A549 (cell line): Measurements from ENCODE around the gene FRMD8. TPM values are rescaled to one million over a fixed set of nuclear protein-coding genes. Genes with fewer than 3 reads are reported as not detected.

Experiments
- ATAC-seq, 2 experiments: fragments of 200-7000 bp in 1 of 2; fragments of >200 bp in 1 of 2; cut with Nextera tagmentation in 1 of 2; cut with Tn5 transposase in 1 of 2; 3 replicates each; pipeline versions ENCODE4 v1.8.0 to v1.9.1; 2018 to 2020; ENCODE audit warnings: mild to moderate bottlenecking in 1 of 2, moderate library complexity in 1 of 2
- CTCF ChIA-PET: fragments of 300-600 bp; sonication (Branson Sonifier 250); formaldehyde crosslinking; extraction: SDS; loops from one replicate; lab custom pipeline; 2021; ENCODE audit warnings: antibody characterized with exemption, inconsistent platforms; lab: Yijun Ruan, JAX
- POLR2A ChIA-PET: fragments of 350-600 bp; formaldehyde crosslinking; extraction: SDS; loops from one replicate; lab custom pipeline; 2021; ENCODE audit warnings: antibody characterized with exemption, inconsistent platforms; lab: Yijun Ruan, JAX
- DNase-seq, 2 experiments: peaks; one replicate each; pipeline versions ENCODE4 v3.0.0 to v3.0.0-alpha.2; 2011 to 2016; ENCODE audit warnings: low read depth in 1 of 2, low spot score in 1 of 2
- FAIRE-seq: peaks from 2 replicates; lab custom pipeline; 2011; peaks lifted over from hg19 to GRCh38; lab: Jason Lieb, UNC
- H3K27ac ChIP-seq, 2 experiments: fragments of >200 bp; sonication (Bioruptor Twin); formaldehyde crosslinking; 3 replicates each; pipeline ENCODE4 v1.5.1; 2016 to 2017
- H3K4me1 ChIP-seq: fragments of >200 bp; sonication (Bioruptor Twin); formaldehyde crosslinking; 3 replicates; pipeline ENCODE4 v1.6.1; 2016
- H3K4me2 ChIP-seq: fragments of >200 bp; sonication (Bioruptor Twin); formaldehyde crosslinking; 3 replicates; pipeline ENCODE4 v1.6.1; 2016
- H3K4me3 ChIP-seq: fragments of >200 bp; sonication (Bioruptor Twin); formaldehyde crosslinking; 3 replicates; pipeline ENCODE4 v1.5.1; 2016
- H3K9me3 ChIP-seq: fragments of >200 bp; sonication (Bioruptor Twin); formaldehyde crosslinking; 3 replicates; pipeline ENCODE4 v1.6.1; 2016
- BCL3 ChIP-seq: fragments of >200 bp; sonication (Bioruptor Twin); formaldehyde crosslinking; IDR thresholded peaks from 3 replicates; pipeline ENCODE4 v1.6.1; 2016
- BHLHE40 ChIP-seq: IDR thresholded peaks from 2 replicates; pipeline ENCODE4 v1.6.1; 2012; ENCODE audit warnings: low read depth, low read length, inconsistent platforms
- EHF ChIP-seq: fragments of 250-450 bp; sonication (Bioruptor Pico); IDR thresholded peaks from 2 replicates; pipeline ENCODE4 v1.5.0; 2020; ENCODE audit warnings: mild to moderate bottlenecking
- EHMT2 ChIP-seq: fragments of 200-600 bp; sonication (generic); IDR thresholded peaks from 2 replicates; pipeline ENCODE4 v1.6.1; 2016; ENCODE audit warnings: antibody characterized with exemption, low read depth, mild to moderate bottlenecking, moderate library complexity
- FOSL2 ChIP-seq, 2 experiments: fragments of 450-650 bp in 1 of 2; fragments of >200 bp in 1 of 2; sonication (Bioruptor Twin) in 1 of 2; formaldehyde crosslinking; IDR thresholded peaks; 2 replicates each; pipeline versions ENCODE4 v1.5.0 to v1.6.1; 2016 to 2020; ENCODE audit warnings: mild to moderate bottlenecking in 1 of 2, moderate library complexity in 1 of 2
- GATA3 ChIP-seq: IDR thresholded peaks from 2 replicates; pipeline ENCODE4 v1.6.1; 2012; ENCODE audit warnings: borderline replicate concordance
- HDAC2 ChIP-seq: fragments of 200-600 bp; sonication (generic); IDR thresholded peaks from 2 replicates; pipeline ENCODE4 v1.6.1; 2016
- MAFK ChIP-seq: fragments of 450-650 bp; IDR thresholded peaks from 2 replicates; pipeline ENCODE4 v1.6.1; 2014; ENCODE audit not compliant: partially characterized antibody
- NR3C1 ChIP-seq: fragments of >200 bp; sonication (Bioruptor Twin); formaldehyde crosslinking; IDR thresholded peaks from 3 replicates; pipeline ENCODE4 v1.6.1; 2017
- RAD21 ChIP-seq, 2 experiments: fragments of >200 bp in 1 of 2; sonication (Bioruptor Twin) in 1 of 2; formaldehyde crosslinking in 1 of 2; IDR thresholded peaks in 1 of 2; conservative IDR thresholded peaks in 1 of 2; 2 replicates in 1 of 2; 3 replicates in 1 of 2; pipeline ENCODE4 v1.6.1; 2012 to 2018; ENCODE audit warnings: inconsistent platforms in 1 of 2
- RCOR1 ChIP-seq: fragments of 150-350 bp; IDR thresholded peaks from 2 replicates; pipeline ENCODE4 v1.6.1; 2014; ENCODE audit warnings: antibody characterized with exemption, low read length, low read depth
- SREBF2 ChIP-seq: fragments of 450-650 bp; IDR thresholded peaks from 2 replicates; pipeline ENCODE4 v1.6.1; 2014; ENCODE audit warnings: mild to moderate bottlenecking, moderate library complexity
- ZSCAN20 ChIP-seq: fragments of 250-450 bp; sonication (Bioruptor Pico); IDR thresholded peaks from 2 replicates; pipeline ENCODE4 v1.8.0; 2022; ENCODE audit warnings: mild to moderate bottlenecking, moderate library complexity
- WGBS: methylation state at CpG from one replicate; pipeline ENCODE4 v1.1.6; 2017; ENCODE audit errors: missing lambda C conversion rate; 5-methylcytosine and 5-hydroxymethylcytosine counted together
- polyA plus RNA-seq, 4 experiments: library from polyadenylated mRNA; depleted of rRNA in 3 of 4; stranded (reverse); fragments of >200 nt; fragmentation: RNase III in 1 of 4; extraction: RNeasy Plus Mini Kit Qiagen cat#74134 plus additional on column Dnase treatment in 1 of 4; gene quantifications; 2 replicates in 3 of 4; 3 replicates in 1 of 4; pipeline ENCODE4 v1.2.3, GENCODE V29; 2011 to 2017
- TF ChIP-seq, protein P1 (sequence below): fragments of 250-450 bp; sonication (Bioruptor Pico); IDR thresholded peaks from 2 replicates; pipeline ENCODE4 v1.5.0; 2021; ENCODE audit warnings: mild to moderate bottlenecking, moderate library complexity, borderline replicate concordance
- TF ChIP-seq, protein P2 (sequence below): fragments of 200-600 bp; sonication (generic); IDR thresholded peaks from 2 replicates; pipeline ENCODE4 v1.6.1; 2016; ENCODE audit warnings: antibody characterized with exemption, mild to moderate bottlenecking, moderate library complexity

Gene FRMD8
- polyA plus RNA-seq, 2 of the 4 experiments (the other 2 are of a cell fraction) = 12.9 to 20.0 TPM

- TF ChIP-seq, protein P1, sequence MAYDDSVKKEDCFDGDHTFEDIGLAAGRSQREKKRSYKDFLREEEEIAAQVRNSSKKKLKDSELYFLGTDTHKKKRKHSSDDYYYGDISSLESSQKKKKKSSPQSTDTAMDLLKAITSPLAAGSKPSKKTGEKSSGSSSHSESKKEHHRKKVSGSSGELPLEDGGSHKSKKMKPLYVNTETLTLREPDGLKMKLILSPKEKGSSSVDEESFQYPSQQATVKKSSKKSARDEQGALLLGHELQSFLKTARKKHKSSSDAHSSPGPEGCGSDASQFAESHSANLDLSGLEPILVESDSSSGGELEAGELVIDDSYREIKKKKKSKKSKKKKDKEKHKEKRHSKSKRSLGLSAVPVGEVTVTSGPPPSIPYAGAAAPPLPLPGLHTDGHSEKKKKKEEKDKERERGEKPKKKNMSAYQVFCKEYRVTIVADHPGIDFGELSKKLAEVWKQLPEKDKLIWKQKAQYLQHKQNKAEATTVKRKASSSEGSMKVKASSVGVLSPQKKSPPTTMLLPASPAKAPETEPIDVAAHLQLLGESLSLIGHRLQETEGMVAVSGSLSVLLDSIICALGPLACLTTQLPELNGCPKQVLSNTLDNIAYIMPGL (CRISPR knock-in tag) = no peak
- TF ChIP-seq BCL3 = no peak
- no peak for TF ChIP-seq FOSL2 (IDR thresholded peaks at IDR 0.05)
- no peak for TF ChIP-seq FOSL2 (CRISPR knock-in tag; IDR thresholded peaks at IDR 0.05)
- TF ChIP-seq GATA3 = no peak
Observed at GRCh38 chr11:65395961-65396530, 9.6 kb downstream of the FRMD8 start (continued).

DNA sequence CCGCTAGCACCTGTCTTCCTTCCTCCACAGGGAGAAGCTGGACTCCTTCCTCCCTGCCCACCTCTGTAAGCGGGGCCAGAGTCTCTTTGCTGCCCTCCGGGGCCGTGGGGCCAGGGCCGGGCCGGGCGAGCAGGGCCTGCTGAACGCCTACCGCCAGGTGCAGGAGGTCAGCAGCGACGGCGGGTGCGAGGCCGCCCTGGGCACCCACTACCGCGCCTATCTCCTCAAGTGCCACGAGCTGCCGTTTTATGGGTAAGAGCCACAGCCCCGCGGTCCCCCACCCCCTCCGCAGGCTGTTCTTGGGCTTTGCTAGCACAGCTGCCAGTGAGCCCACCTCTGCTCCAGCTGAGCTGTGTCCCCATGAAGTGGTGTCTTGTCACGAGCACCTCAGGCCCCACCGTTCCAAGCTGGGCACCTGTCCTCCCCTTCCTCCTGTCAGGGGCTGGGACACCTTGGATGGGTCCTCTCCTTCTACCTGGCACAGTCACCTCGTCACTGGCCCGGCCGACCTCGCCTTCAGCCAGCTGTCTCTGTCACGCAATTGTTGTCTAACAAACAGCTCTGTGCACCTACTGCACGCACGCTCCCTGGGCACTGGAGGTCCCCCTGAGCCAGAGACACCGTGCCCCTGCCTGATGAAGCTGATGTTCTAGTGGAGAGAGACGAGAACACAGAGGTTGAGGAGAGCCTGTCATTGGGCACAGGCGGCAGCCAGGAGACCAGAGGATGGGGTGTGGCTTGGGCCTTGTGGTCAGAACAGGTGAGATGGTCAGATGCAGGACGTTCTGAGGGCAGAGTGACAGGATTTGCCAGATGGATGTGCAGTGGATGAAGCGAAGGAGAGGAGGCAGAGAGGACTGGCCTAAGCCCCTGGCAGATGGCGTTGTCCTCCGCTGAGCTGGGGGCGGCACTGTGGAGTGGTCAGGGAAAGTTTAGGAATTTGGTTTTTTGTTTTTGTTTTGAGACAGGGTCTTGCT lies 10.6 kb downstream of the FRMD8 start:
- DNase-seq (no peak), FAIRE-seq (no peak), ATAC-seq (no peak)
- no peak overlapping the region for H3K4me3 ChIP-seq
- no peak overlapping the region for H3K4me2 ChIP-seq
- H3K9me3 ChIP-seq = no peaks in the 10 kb centered on the region
- 0 out of 3 replicates have a peak, but pooled peaks cover 4% of the 10 kb centered on the region for H3K4me1 ChIP-seq
- no peak overlapping the region for H3K27ac ChIP-seq
- 92% methylated on average over 19 of the region's 38 CpGs for WGBS
- ChIA-PET CTCF (interaction anchor here (1.0 to 3.0 kb wide), 7 partner anchors 10 to 81 kb away, joined by 3 to 12 read pairs (median 3); partner anchors contain the start of gene FRMD8), POLR2A (interaction anchor here (1.1 to 1.9 kb wide), 2 partner anchors 19 to 21 kb away, joined by 4 to 7 read pairs; no protein-coding TSS in a partner anchor)
- TF ChIP-seq ZSCAN20 (CRISPR knock-in tag) = no peak
- TF ChIP-seq HDAC2 = no peak
- no peak for TF ChIP-seq NR3C1
- TF ChIP-seq RCOR1 = no peak
- no peak for TF ChIP-seq SREBF2
- TF ChIP-seq, protein P2, sequence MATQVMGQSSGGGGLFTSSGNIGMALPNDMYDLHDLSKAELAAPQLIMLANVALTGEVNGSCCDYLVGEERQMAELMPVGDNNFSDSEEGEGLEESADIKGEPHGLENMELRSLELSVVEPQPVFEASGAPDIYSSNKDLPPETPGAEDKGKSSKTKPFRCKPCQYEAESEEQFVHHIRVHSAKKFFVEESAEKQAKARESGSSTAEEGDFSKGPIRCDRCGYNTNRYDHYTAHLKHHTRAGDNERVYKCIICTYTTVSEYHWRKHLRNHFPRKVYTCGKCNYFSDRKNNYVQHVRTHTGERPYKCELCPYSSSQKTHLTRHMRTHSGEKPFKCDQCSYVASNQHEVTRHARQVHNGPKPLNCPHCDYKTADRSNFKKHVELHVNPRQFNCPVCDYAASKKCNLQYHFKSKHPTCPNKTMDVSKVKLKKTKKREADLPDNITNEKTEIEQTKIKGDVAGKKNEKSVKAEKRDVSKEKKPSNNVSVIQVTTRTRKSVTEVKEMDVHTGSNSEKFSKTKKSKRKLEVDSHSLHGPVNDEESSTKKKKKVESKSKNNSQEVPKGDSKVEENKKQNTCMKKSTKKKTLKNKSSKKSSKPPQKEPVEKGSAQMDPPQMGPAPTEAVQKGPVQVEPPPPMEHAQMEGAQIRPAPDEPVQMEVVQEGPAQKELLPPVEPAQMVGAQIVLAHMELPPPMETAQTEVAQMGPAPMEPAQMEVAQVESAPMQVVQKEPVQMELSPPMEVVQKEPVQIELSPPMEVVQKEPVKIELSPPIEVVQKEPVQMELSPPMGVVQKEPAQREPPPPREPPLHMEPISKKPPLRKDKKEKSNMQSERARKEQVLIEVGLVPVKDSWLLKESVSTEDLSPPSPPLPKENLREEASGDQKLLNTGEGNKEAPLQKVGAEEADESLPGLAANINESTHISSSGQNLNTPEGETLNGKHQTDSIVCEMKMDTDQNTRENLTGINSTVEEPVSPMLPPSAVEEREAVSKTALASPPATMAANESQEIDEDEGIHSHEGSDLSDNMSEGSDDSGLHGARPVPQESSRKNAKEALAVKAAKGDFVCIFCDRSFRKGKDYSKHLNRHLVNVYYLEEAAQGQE = no peak
- no peak for TF ChIP-seq EHMT2
- TF ChIP-seq RAD21 (conservative IDR thresholded peaks at IDR 0.05 in 1 of 2, IDR thresholded peaks at IDR 0.05 in 1 of 2) = no peak
- TF ChIP-seq BHLHE40 = no peak
- no peak for TF ChIP-seq MAFK
- TF ChIP-seq EHF (CRISPR knock-in tag) = no peak
